HK-2 (cell line): Measurements from ENCODE around the gene MDFI.

Experiments
- DNase-seq: peaks from one replicate; pipeline ENCODE4 v3.0.0-alpha.2; 2018; ENCODE audit not compliant: unreplicated experiment

MDFI gene

GRCh38 chr6:41688256-41688965, 50.1 kb downstream of the MDFI start:
- DNase-seq = no peak

GRCh38 chr6:41689171-41690008, 51.1 kb downstream of the MDFI start:
- DNase-seq = no peak

GRCh38 chr6:41690541-41691330, 52.5 kb downstream of the MDFI start:
- no peak for DNase-seq

GRCh38 chr6:41691426-41692079, 53.3 kb downstream of the MDFI start:
- no peak for DNase-seq

- DNase-seq = no peak
These were observed 53.9 kb downstream of the MDFI start for GRCh38 chr6:41692080-41692675.

- no peak for DNase-seq
These were observed 54.5 kb downstream of the MDFI start for GRCh38 chr6:41692730-41693129.

- DNase-seq = no peak
These were observed 55.3 kb downstream of the MDFI start for GRCh38 chr6:41693281-41694240.

- DNase-seq = no peak
These were observed 56.7 kb downstream of the MDFI start for GRCh38 chr6:41694815-41695526.

- DNase-seq = no peak
These were observed 57.6 kb downstream of the MDFI start for GRCh38 chr6:41695825-41696224.

- no peak for DNase-seq
These were observed 58.5 kb downstream of the MDFI start for GRCh38 chr6:41696788-41697187.

GRCh38 chr6:41697861-41698781, 59.9 kb downstream of the MDFI start:
- DNase-seq = no peak

- no peak for DNase-seq
These were observed 60.8 kb downstream of the MDFI start for GRCh38 chr6:41699063-41699462.

- DNase-seq = no peak
These were observed 62.4 kb downstream of the MDFI start for GRCh38 chr6:41700463-41701347.

- DNase-seq = no peak
These were observed 63.9 kb downstream of the MDFI start for GRCh38 chr6:41702089-41702745.

GRCh38 chr6:41702771-41703494, 64.7 kb downstream of the MDFI start:
- DNase-seq = no peak
